SU-DHL-6 (cell line): Measurements from ENCODE around the gene IGFLR1.

Experiments used
- EZH2phosphoT487 ChIP-seq: fragments of 200-600 bp; sonication (generic), shearing (Covaris generic); conservative IDR thresholded peaks from 2 replicates; pipeline ENCODE4 v1.6.1; 2018; ENCODE audit warnings: mild to moderate bottlenecking, antibody characterized with exemption, low read length, moderate library complexity, mixed read lengths
- TF ChIP-seq, protein P1 (sequence below): fragments of 200-600 bp; sonication (generic); IDR thresholded peaks from one replicate; pipeline ENCODE4 v1.5.1; 2017; ENCODE audit warnings: antibody characterized with exemption, mild to moderate bottlenecking, low read length, moderate library complexity; ENCODE audit not compliant: insufficient read depth, poor library complexity, severe bottlenecking

GRCh38 chr19:35775046-35775297 is 32.7 kb upstream of the IGFLR1 start:
- TF ChIP-seq, protein P1, sequence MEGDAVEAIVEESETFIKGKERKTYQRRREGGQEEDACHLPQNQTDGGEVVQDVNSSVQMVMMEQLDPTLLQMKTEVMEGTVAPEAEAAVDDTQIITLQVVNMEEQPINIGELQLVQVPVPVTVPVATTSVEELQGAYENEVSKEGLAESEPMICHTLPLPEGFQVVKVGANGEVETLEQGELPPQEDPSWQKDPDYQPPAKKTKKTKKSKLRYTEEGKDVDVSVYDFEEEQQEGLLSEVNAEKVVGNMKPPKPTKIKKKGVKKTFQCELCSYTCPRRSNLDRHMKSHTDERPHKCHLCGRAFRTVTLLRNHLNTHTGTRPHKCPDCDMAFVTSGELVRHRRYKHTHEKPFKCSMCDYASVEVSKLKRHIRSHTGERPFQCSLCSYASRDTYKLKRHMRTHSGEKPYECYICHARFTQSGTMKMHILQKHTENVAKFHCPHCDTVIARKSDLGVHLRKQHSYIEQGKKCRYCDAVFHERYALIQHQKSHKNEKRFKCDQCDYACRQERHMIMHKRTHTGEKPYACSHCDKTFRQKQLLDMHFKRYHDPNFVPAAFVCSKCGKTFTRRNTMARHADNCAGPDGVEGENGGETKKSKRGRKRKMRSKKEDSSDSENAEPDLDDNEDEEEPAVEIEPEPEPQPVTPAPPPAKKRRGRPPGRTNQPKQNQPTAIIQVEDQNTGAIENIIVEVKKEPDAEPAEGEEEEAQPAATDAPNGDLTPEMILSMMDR: no peak
- TF ChIP-seq EZH2phosphoT487: no peak
